HEK293 (cell line): ENCODE data around the gene SRD5A3.

Experiments
- BCL11A ChIP-seq: fragments of 450-650 bp; formaldehyde crosslinking; IDR thresholded peaks from 2 replicates; pipeline ENCODE4 v1.5.1; 2016; ENCODE audit warnings: low read depth, missing biosample characterization, missing genetic modification characterization
- CTCF ChIP-seq: fragments of 450-650 bp; formaldehyde crosslinking; IDR thresholded peaks from 2 replicates; pipeline ENCODE4 v1.5.1; 2016; ENCODE audit warnings: missing biosample characterization, missing genetic modification characterization
- PATZ1 ChIP-seq: fragments of 450-650 bp; formaldehyde crosslinking; IDR thresholded peaks from 2 replicates; pipeline ENCODE4 v1.5.1; 2016; ENCODE audit warnings: missing biosample characterization, missing genetic modification characterization
- YY1 ChIP-seq: fragments of 450-650 bp; formaldehyde crosslinking; IDR thresholded peaks from 2 replicates; pipeline ENCODE4 v1.5.1; 2018; ENCODE audit warnings: missing biosample characterization, missing genetic modification characterization
- ZBTB44 ChIP-seq: fragments of 450-650 bp; IDR thresholded peaks from 2 replicates; pipeline ENCODE4 v1.5.1; 2018; ENCODE audit warnings: missing biosample characterization, mild to moderate bottlenecking, missing genetic modification characterization
- ZBTB7A ChIP-seq: fragments of 450-650 bp; formaldehyde crosslinking; IDR thresholded peaks from 2 replicates; pipeline ENCODE4 v1.5.1; 2016; ENCODE audit warnings: low read depth, missing biosample characterization, missing genetic modification characterization
- ZNF121 ChIP-seq: fragments of 450-650 bp; formaldehyde crosslinking; IDR thresholded peaks from 2 replicates; pipeline ENCODE4 v1.5.1; 2016; ENCODE audit warnings: missing biosample characterization, missing genetic modification characterization
- ZNF132 ChIP-seq: fragments of 450-650 bp; formaldehyde crosslinking; IDR thresholded peaks from 2 replicates; pipeline ENCODE4 v1.5.1; 2017; ENCODE audit warnings: missing biosample characterization, missing genetic modification characterization, borderline replicate concordance
- ZNF221 ChIP-seq: fragments of 450-650 bp; formaldehyde crosslinking; IDR thresholded peaks from 2 replicates; pipeline ENCODE4 v1.5.1; 2017; ENCODE audit warnings: missing biosample characterization, missing genetic modification characterization, borderline replicate concordance

GRCh38 chr4:55358246-55358645, 12.2 kb downstream of the SRD5A3 start:
- TF ChIP-seq ZBTB7A (tag by site-specific recombination): no peak
- no peak for TF ChIP-seq CTCF (tag by site-specific recombination)
- no peak for TF ChIP-seq YY1 (tag by site-specific recombination)
- TF ChIP-seq ZNF132 (tag by site-specific recombination): no peak
- TF ChIP-seq ZBTB44: no peak
- no peak for TF ChIP-seq ZNF121 (tag by site-specific recombination)
- no peak for TF ChIP-seq PATZ1 (tag by site-specific recombination)
- TF ChIP-seq BCL11A (tag by site-specific recombination): no peak
- no peak for TF ChIP-seq ZNF221 (tag by site-specific recombination)
